ENCODE data around the gene RHBDL1. TPM values are rescaled to one million over a fixed set of nuclear protein-coding genes. Genes with fewer than 3 reads are reported as not detected.

The RHBDL1 gene
- total RNA-seq, 3 donors from 2014 or later, result 0.48 to 2.3 (median 1.0) TPM

- Histone ChIP-seq H3K4me1 (peaks cover 4 to 18% of the 10 kb centered on the region in 2 donors), H3K4me3 (peak within 1 kb of the TSS; percentile 40 to 77 (median 61)), H3K36me3 (no peaks in the 10 kb centered on the region), H3K27ac (peak within 1 kb of the TSS in 1 of 2 donors; percentile 40), H3K9me3 (no peaks in the 10 kb centered on the region), H3K27me3 (no peaks in the 10 kb centered on the region)
- no peak for DNase-seq (ENCODE audit: low spot score in 2 of 2)
- TF ChIP-seq POLR2AphosphoS5 (IDR thresholded peaks at IDR 0.05), result no peak
- no peak for TF ChIP-seq CTCF (IDR thresholded peaks at IDR 0.05)
- no peak for TF ChIP-seq POLR2A (IDR thresholded peaks at IDR 0.05)
- intact Hi-C loops (cut with DNase I; ENCODE audit: low total_unique reads), result no loop called here
These were observed 51.2 kb downstream of the RHBDL1 start, which contains the start of the genes CCDC78 and HAGHL for GRCh38 chr16:726438-727290. TSS of gene CCDC78 (minus strand) at chr16:726443. CDS start at chr16:726367, 76 bp downstream. TSS of gene HAGHL (plus strand) at chr16:727106. CDS start at chr16:727510, 404 bp downstream.

GRCh38 chr16:727291-727977 lies 52.0 kb downstream of the RHBDL1 start:
- intact Hi-C loops (cut with DNase I; ENCODE audit: low total_unique reads), result no loop called here
- H3K27me3 ChIP-seq, result no peaks in the 10 kb centered on the region
- TF ChIP-seq POLR2AphosphoS5 (IDR thresholded peaks at IDR 0.05), result no peak
- no peak for TF ChIP-seq CTCF (IDR thresholded peaks at IDR 0.05)
- TF ChIP-seq POLR2A (IDR thresholded peaks at IDR 0.05), result no peak
- DNase-seq (ENCODE audit: low spot score in 2 of 2), result no peak
- H3K9me3 ChIP-seq, result no peaks in the 10 kb centered on the region
- H3K36me3 ChIP-seq, result no peaks in the 10 kb centered on the region
- H3K4me3 ChIP-seq, result peak overlapping the region; percentile 40 to 77 (median 61)
- peak overlapping the region in 1 of 2 donors; percentile 40 for H3K27ac ChIP-seq
- peaks cover 0 to 16% of the 10 kb centered on the region in 2 donors for H3K4me1 ChIP-seq

Other genes with a start within 250 kb of the RHBDL1 start
- 10 to 100 TPM; 15.4 to 27.2 (median 15.5) TPM for gene CAPN15, start 148.0 kb upstream of the RHBDL1 start, total RNA-seq
- gene PRR35, start 115.3 kb upstream of the RHBDL1 start, total RNA-seq, result not detected
- 1 to 10 TPM in 1 of 3 donors, under 1 TPM in 2; 0.32 to 1.9 (median 0.66) TPM for gene NHLRC4, start 108.7 kb upstream of the RHBDL1 start, total RNA-seq
- gene PIGQ, start 105.7 kb upstream of the RHBDL1 start, total RNA-seq, result 10 to 100 TPM; 22.2 to 36.1 (median 31.9) TPM
- 10 to 100 TPM; 17.6 to 29.1 (median 20.6) TPM for gene RAB40C, start 85.6 kb upstream of the RHBDL1 start, total RNA-seq
- under 1 TPM in 2 of 3 donors, not detected in 1; 0.66 to 0.73 TPM for gene WFIKKN1, start 44.7 kb upstream of the RHBDL1 start, total RNA-seq
- 100 to 1,000 TPM; 108 to 136 (median 130) TPM for gene METTL26, start 39.4 kb upstream of the RHBDL1 start, total RNA-seq
- 10 to 100 TPM; 26.8 to 39.7 (median 34.9) TPM for gene MCRIP2, start 33.8 kb upstream of the RHBDL1 start, total RNA-seq
- gene WDR90, start 26.3 kb upstream of the RHBDL1 start, total RNA-seq, result 10 to 100 TPM in 2 of 3 donors, 1 to 10 TPM in 1; 9.6 to 26.9 (median 22.7) TPM
- 10 to 100 TPM; 39.4 to 90.8 (median 66.9) TPM for gene RHOT2, start 7.5 kb upstream of the RHBDL1 start, total RNA-seq
- 100 to 1,000 TPM; 127 to 184 (median 175) TPM for gene STUB1, start 4.7 kb downstream of the RHBDL1 start, total RNA-seq
- gene JMJD8, start 8.7 kb downstream of the RHBDL1 start, total RNA-seq, result 10 to 100 TPM; 67.2 to 83.4 (median 67.5) TPM
- gene WDR24, start 14.7 kb downstream of the RHBDL1 start, total RNA-seq, result 1 to 10 TPM; 7.2 to 9.2 (median 8.8) TPM
- gene FBXL16, start 30.1 kb downstream of the RHBDL1 start, total RNA-seq, result 1 to 10 TPM in 2 of 3 donors, not detected in 1; 2.6 to 4.2 TPM
- 10 to 100 TPM; 23.6 to 30.2 (median 24.3) TPM for gene METRN, start 39.4 kb downstream of the RHBDL1 start, total RNA-seq
- gene ANTKMT, start 45.5 kb downstream of the RHBDL1 start, total RNA-seq, result 10 to 100 TPM; 29.9 to 35.7 (median 30.4) TPM
- gene CCDC78, start 50.8 kb downstream of the RHBDL1 start, total RNA-seq, result 1 to 10 TPM in 2 of 3 donors, under 1 TPM in 1; 0.48 to 2.9 (median 2.6) TPM
- 1 to 10 TPM; 4.3 to 7.5 (median 5.1) TPM for gene HAGHL, start 51.4 kb downstream of the RHBDL1 start, total RNA-seq
- 10 to 100 TPM; 23.0 to 43.2 (median 41.6) TPM for gene CIAO3, start 65.3 kb downstream of the RHBDL1 start, total RNA-seq
- 10 to 100 TPM in 1 of 3 donors, not detected in 2; 49.2 TPM for gene MSLN, start 85.1 kb downstream of the RHBDL1 start, total RNA-seq
- 10 to 100 TPM; 13.1 to 18.4 (median 16.1) TPM for gene RPUSD1, start 112.7 kb downstream of the RHBDL1 start, total RNA-seq
- 10 to 100 TPM; 12.6 to 15.5 (median 13.1) TPM for gene CHTF18, start 112.9 kb downstream of the RHBDL1 start, total RNA-seq
- not detected for gene GNG13, start 125.1 kb downstream of the RHBDL1 start, total RNA-seq